Measurements from ENCODE around the gene CDK9.

DNA sequence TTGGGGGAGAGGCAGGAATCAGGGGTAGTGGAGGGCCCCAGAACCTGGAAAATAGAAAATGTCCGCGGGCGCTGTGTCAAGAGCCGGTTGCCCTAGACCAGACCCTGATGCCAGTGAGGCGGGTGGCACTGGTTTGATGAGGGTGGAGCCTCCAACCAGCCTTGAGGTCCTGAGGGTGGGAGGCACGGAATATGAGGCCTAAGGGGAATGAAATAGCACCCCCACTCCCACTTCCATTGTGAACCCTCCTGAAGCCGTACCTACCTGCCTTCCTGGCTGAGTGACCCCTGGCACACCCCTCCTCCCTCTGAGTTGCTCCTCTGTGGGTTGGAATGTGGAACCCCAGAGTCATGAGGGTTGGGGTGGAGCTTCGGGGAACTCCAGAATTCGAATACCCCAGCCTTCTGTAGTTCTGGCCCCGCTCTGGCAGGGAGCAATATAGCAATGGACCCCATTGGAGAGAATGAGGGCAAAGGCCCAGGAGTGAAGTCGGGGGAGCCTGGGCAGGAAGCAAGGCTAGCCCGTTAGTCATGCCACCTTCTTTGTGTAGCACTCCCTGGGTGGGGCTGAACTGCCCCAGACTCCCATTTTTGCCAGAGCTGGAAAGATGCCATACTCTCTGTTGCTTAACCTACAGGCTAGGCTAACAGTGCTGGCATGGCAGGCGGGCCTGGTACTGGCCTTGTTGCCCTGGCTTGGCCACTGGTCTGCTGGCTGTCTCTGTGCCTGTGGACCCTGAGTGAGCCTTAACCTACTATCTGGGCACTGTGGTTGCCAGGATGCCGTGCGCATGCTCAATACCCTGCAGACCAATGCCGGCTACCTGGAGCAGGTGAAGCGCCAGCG is 17.9 kb downstream of the CDK9 start:
- TF ChIP-seq, protein P1, sequence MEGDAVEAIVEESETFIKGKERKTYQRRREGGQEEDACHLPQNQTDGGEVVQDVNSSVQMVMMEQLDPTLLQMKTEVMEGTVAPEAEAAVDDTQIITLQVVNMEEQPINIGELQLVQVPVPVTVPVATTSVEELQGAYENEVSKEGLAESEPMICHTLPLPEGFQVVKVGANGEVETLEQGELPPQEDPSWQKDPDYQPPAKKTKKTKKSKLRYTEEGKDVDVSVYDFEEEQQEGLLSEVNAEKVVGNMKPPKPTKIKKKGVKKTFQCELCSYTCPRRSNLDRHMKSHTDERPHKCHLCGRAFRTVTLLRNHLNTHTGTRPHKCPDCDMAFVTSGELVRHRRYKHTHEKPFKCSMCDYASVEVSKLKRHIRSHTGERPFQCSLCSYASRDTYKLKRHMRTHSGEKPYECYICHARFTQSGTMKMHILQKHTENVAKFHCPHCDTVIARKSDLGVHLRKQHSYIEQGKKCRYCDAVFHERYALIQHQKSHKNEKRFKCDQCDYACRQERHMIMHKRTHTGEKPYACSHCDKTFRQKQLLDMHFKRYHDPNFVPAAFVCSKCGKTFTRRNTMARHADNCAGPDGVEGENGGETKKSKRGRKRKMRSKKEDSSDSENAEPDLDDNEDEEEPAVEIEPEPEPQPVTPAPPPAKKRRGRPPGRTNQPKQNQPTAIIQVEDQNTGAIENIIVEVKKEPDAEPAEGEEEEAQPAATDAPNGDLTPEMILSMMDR (conservative IDR thresholded peaks at IDR 0.05; ENCODE audit: low read depth, low read length) = no peak
- TF ChIP-seq EZH2 (IDR thresholded peaks at IDR 0.05; ENCODE audit: low read length, unreplicated experiment) = no peak
- no peak for TF ChIP-seq EZH2phosphoT487 (IDR thresholded peaks at IDR 0.05; ENCODE audit: borderline replicate concordance, low read length)

All from PC-3 (cell line).